ENCODE results near the gene ARPC1A. TPM values are rescaled to one million over a fixed set of nuclear protein-coding genes. Genes with fewer than 3 reads are reported as not detected.
"Not testable (repeated sequence)": the region's sequence is repeated elsewhere in the genome, so short reads cannot be mapped to it uniquely, and the experiment has no call there.

ARPC1A gene
- total RNA-seq, 1 donor from 2014 or later: 60.1 TPM

DNA sequence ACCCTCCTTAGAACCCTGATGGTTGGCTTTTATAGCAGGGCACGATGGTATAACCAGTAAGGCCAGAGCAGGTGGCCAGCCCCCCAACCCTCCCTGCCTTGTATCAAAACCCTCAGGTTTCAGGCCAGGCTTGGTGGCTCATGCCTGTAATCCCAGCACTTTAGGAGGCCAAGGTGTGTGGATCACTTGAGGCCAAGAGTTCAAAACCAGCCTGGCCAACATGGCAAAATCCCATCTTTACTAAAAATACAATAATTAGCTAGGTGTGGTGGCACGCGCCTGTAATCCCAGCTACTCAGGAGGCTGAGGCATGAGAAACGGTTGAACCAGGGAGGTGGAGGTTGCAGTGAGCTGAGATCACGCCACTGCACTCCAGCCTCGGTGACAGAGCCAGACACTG is 3.0 kb upstream of the ARPC1A start:
- DNase-seq: not testable (repeated sequence)

- no peak for DNase-seq
These were observed 1.1 kb upstream of the ARPC1A start for GRCh38 chr7:99324559-99324958.

DNA sequence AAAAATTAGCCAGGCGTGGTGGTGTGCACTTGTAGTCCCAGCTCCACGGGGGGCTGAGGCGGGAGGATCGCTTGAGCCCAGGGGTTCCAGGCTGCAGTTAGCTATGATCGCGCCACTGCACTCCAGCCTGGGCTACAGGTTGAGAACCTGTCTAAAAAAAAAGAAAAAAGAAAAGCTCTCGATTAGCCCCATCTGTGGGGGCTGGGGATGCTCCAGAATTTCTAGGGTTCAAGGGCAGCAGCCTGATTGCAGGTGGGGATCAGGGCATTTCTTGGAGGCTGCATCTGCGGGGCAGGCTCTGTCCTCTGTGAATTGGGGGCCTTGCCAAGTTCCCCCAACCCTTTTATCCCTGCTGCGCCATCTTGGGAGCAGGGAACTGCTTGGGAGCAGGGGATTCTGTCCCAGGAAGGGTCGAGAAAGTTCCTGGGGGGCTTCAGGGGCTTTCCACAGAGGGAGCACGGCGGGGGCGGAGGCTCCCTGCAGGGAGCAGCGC is 651 bp upstream of the ARPC1A start:
- no peak for DNase-seq

GRCh38 chr7:99326408-99326782 is 697 bp downstream of the ARPC1A start:
- DNase-seq: peak; percentile 5

- DNase-seq: not testable (repeated sequence)
These were observed 4.7 kb downstream of the ARPC1A start for GRCh38 chr7:99330314-99330961.

DNA sequence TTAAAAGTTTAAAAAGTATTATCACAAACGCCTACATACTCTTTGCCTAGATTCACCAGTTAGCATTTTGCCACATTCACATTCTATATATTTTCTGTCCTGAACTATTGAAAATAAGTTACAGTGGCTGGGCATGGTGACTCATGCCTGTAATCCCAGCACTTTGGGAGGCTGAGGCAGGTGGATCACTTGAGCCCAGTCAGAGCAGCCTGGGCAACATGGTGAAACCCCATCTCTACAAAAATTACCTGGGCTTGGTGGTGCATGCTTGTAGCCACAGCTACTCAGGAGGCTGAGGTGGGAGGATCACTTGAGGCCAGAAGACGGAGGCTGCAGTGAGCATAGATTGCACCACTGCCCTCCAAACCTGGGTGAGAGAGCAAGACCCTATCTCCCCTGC is 5.3 kb downstream of the ARPC1A start:
- no peak for DNase-seq

GRCh38 chr7:99339595-99339994 is 13.9 kb downstream of the ARPC1A start:
- no peak for DNase-seq

DNA sequence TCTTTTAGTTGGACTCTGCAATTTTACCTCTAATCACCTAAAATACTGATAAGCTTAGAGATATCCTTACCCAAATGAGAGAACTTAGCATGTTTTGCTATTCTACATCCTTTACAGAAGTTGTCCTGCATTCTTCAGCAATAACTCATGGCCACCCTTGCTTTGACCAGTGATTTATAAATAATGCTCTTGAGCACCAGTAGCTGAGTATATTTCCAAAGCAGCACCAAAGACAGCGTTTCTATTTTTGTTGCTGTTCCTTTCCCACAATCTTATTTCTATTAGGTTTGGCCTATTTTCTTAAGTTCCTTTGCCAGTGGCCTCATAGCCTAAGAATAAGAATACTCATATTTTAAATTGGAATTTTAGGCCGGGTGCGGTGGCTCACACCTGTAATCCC is 15.0 kb downstream of the ARPC1A start:
- no peak for DNase-seq

DNA sequence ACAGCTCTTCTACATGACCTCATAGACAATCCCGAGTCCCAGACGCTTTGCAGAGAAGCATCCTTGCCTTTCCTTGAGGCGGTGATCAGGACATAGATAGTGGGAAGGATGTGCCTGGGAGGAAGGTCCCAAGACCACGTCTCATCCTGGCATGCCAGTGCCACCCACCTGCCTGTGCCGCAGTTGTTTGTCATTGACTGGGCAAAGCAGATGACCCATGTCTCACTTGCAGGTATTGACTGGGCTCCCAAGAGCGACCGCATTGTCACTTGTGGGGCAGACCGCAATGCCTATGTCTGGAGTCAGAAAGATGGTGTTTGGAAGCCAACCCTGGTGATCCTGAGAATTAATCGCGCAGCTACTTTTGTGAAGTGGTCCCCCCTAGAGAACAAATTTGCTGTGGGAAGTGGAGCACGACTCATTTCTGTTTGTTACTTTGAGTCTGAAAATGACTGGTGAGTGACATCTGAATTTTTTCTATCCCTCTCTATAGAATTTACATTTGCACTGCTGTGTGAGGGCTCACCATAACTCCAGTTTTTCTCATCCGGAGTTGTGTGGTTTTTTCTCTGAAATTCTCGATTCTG is 18.5 kb downstream of the ARPC1A start:
- DNase-seq: no peak

GRCh38 chr7:99350641-99351040 is 24.9 kb downstream of the ARPC1A start:
- not testable (repeated sequence) for DNase-seq

- DNase-seq: no peak
These were observed 26.5 kb downstream of the ARPC1A start for GRCh38 chr7:99352247-99352646.

- DNase-seq: no peak
These were observed 29.4 kb downstream of the ARPC1A start for GRCh38 chr7:99355098-99355497.

DNA sequence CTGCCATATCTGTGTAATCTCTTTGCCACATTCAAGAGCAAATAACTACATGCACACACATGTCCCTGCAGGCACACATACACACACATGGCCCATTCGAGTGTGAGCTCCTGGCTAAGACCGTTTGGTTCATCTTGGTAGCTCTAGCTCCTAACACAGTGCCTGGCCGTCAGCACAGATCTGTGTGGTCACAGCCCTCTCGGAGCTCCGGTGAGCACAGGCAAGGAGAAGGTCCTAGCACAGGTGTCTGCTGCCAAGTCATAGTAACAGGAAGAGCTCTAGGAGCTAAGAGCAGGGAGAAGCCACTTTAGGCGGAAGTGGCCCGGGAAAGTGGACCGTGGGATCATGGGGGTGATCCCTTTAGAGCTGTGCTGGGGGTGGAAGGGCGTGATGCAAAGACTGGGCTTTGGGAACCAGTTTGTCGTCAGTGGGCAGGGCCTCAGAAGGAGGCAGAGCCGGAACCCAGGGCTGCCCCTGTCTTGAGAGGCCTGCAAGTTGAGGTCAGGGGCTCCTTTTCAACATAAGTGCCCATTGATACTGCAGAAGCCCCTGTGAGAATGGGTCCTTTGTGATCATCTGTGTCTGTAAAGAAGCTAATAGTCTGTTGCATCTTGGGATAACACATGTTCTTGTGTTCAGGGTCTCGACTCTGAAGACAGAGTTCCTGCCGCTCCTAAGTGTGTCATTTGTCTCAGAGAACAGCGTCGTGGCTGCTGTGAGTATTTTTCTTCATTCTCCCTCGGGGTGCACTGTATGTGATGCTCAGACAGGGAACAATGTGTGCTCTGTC is 32.2 kb downstream of the ARPC1A start:
- DNase-seq: peak; percentile 34

GRCh38 chr7:99358521-99358920 is 32.8 kb downstream of the ARPC1A start:
- DNase-seq: not testable (repeated sequence)

DNA sequence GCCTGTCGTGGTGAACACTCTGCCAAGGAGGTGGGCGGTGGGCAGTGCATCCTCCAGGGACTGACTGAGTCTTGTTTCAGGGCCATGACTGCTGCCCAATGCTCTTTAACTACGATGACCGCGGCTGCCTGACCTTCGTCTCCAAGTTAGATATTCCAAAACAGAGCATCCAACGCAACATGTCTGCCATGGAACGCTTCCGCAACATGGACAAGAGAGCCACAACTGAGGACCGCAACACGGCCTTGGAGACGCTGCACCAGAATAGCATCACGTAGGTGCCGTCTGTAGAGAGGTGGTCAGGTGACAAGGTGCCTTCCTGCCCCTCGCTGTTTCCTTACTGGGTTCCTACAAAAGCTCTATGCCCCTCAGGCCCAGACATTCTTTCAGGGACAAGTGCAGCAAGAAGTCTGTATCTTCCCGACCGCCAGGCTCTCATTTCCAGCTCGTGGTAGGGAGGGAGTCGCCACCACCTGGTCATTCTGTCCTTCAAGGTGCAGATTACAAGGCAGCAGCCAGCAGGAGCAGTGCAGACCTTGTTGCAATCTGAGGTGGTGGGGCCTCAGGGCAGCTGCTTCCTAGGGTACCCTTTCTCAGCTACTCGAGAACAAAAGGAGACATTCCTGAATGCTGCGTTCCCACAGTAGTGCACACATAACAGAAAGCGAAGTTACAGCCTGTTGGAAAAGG is 33.9 kb downstream of the ARPC1A start:
- no peak for DNase-seq

GRCh38 chr7:99362801-99363200 is 37.1 kb downstream of the ARPC1A start:
- DNase-seq: no peak

- no peak for DNase-seq
These were observed 37.6 kb downstream of the ARPC1A start for GRCh38 chr7:99363286-99363685.

DNA sequence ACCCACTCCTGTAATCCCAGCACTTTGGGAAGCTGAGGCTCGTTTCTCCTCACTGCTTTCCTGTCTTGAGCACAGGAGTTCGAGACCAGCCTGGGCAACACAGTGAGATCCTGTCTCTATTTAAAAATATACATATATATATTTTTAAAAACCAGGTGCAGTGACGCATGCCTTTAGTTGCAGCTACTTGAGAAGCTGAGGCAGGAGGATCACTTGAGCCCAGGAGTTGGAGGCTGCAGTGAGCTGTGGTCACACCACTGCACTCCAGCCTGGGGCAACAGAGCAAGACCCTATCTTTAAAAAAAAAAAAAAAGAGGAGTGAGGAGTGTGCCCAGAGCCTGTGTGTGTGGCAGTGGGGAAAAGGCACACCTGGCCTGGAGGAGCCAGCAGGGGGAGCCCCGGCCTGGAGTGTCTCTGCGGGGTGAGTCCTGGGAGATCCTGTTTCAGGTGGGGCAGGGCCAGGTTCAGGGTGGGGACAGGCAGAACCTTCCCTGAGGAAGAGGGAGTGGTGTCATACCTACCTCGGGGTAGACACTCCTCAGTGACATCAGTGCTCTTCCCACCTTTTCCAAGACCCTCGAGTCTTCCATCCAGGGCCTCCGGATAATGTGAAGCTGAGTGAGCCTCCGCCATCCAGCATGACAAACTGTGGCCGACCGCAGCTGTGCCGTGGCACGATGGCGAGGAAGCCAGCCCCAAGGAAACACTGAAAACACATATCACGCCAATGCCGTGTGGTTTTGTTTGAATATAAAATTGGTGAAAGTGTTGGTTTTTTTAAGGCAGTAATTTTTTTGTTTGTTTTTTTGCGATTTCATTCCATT is 39.8 kb downstream of the ARPC1A start:
- peak; percentile 25 for DNase-seq

- no peak for DNase-seq
These were observed 40.9 kb downstream of the ARPC1A start for GRCh38 chr7:99366646-99367045.

DNA sequence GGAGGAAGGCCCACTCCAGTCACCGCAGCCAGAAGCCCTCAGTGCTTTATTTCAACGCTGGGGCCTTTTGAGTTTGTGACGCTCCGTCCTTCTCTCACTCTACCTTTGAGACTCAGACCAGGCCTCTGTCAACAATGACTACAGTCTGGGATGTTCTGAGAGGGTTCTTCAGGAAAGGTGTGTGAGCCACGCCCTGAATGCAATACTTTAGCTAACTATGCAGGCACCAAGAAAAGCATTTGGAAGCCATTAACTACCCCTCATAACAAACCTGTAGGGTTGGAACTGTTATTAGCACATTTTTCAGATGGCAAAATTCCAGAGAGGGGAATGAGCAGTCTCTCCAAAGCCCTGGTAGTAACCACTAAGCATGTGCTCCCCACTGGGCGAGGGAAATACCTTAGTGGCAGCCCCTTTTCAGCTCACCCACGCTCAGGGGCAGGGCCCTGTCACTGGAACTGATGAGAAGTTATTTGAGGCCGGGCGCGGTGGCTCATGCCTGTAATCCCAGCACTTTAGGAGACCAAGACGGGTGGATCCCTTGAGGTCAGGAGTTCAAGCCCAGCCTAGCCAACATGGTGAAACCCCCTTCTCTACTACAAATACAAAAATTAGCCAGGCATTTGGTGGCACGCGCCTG is 43.2 kb downstream of the ARPC1A start:
- no peak for DNase-seq

GRCh38 chr7:99369767-99370391 is 44.2 kb downstream of the ARPC1A start:
- DNase-seq: peak; percentile 18
